ENCODE results near the gene SV2B.

Gene SV2B

GRCh38 chr15:91073077-91073476, 27.0 kb upstream of the SV2B start:
- ChIA-PET POLR2A (interaction anchor here (0.6 kb wide), 1 partner anchor 664 kb away, joined by 3 read pairs; no protein-coding TSS in a partner anchor), CTCF (interaction anchor here (1.0 to 1.8 kb wide), 2 partner anchors 17 to 199 kb away, joined by 3 to 6 read pairs; no protein-coding TSS in a partner anchor)
- TF ChIP-seq PRDM6 (tag by site-specific recombination; IDR thresholded peaks at IDR 0.05), result no peak
- TF ChIP-seq ZNF433 (tag by site-specific recombination; IDR thresholded peaks at IDR 0.05; ENCODE audit: low read depth), result no peak
- no peak for TF ChIP-seq ZEB2 (tag by site-specific recombination; IDR thresholded peaks at IDR 0.05)
- TF ChIP-seq, protein P1, sequence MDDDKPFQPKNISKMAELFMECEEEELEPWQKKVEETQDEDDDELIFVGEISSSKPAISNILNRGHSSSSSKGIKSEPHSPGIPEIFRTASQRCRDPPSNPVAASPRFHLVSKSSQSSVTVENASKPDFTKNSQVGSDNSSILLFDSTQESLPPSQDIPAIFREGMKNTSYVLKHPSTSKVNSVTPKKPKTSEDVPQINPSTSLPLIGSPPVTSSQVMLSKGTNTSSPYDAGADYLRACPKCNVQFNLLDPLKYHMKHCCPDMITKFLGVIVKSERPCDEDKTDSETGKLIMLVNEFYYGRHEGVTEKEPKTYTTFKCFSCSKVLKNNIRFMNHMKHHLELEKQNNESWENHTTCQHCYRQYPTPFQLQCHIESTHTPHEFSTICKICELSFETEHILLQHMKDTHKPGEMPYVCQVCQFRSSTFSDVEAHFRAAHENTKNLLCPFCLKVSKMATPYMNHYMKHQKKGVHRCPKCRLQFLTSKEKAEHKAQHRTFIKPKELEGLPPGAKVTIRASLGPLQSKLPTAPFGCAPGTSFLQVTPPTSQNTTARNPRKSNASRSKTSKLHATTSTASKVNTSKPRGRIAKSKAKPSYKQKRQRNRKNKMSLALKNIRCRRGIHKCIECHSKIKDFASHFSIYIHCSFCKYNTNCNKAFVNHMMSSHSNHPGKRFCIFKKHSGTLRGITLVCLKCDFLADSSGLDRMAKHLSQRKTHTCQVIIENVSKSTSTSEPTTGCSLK (tag by site-specific recombination; IDR thresholded peaks at IDR 0.05), result no peak
- no peak for TF ChIP-seq ZNF610 (tag by site-specific recombination; IDR thresholded peaks at IDR 0.05; ENCODE audit: borderline replicate concordance)
- TF ChIP-seq, protein P2, sequence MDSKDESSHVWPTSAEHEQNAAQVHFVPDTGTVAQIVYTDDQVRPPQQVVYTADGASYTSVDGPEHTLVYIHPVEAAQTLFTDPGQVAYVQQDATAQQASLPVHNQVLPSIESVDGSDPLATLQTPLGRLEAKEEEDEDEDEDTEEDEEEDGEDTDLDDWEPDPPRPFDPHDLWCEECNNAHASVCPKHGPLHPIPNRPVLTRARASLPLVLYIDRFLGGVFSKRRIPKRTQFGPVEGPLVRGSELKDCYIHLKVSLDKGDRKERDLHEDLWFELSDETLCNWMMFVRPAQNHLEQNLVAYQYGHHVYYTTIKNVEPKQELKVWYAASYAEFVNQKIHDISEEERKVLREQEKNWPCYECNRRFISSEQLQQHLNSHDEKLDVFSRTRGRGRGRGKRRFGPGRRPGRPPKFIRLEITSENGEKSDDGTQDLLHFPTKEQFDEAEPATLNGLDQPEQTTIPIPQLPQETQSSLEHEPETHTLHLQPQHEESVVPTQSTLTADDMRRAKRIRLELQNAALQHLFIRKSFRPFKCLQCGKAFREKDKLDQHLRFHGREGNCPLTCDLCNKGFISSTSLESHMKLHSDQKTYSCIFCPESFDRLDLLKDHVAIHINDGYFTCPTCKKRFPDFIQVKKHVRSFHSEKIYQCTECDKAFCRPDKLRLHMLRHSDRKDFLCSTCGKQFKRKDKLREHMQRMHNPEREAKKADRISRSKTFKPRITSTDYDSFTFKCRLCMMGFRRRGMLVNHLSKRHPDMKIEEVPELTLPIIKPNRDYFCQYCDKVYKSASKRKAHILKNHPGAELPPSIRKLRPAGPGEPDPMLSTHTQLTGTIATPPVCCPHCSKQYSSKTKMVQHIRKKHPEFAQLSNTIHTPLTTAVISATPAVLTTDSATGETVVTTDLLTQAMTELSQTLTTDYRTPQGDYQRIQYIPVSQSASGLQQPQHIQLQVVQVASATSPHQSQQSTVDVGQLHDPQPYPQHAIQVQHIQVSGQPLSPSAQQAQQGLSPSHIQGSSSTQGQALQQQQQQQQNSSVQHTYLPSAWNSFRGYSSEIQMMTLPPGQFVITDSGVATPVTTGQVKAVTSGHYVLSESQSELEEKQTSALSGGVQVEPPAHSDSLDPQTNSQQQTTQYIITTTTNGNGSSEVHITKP (tag by site-specific recombination; IDR thresholded peaks at IDR 0.05), result no peak
- no peak for TF ChIP-seq MZF1 (tag by site-specific recombination; IDR thresholded peaks at IDR 0.05; ENCODE audit: borderline replicate concordance)
- TF ChIP-seq ZNF623 (tag by site-specific recombination; IDR thresholded peaks at IDR 0.05), result no peak
- TF ChIP-seq, protein P3, sequence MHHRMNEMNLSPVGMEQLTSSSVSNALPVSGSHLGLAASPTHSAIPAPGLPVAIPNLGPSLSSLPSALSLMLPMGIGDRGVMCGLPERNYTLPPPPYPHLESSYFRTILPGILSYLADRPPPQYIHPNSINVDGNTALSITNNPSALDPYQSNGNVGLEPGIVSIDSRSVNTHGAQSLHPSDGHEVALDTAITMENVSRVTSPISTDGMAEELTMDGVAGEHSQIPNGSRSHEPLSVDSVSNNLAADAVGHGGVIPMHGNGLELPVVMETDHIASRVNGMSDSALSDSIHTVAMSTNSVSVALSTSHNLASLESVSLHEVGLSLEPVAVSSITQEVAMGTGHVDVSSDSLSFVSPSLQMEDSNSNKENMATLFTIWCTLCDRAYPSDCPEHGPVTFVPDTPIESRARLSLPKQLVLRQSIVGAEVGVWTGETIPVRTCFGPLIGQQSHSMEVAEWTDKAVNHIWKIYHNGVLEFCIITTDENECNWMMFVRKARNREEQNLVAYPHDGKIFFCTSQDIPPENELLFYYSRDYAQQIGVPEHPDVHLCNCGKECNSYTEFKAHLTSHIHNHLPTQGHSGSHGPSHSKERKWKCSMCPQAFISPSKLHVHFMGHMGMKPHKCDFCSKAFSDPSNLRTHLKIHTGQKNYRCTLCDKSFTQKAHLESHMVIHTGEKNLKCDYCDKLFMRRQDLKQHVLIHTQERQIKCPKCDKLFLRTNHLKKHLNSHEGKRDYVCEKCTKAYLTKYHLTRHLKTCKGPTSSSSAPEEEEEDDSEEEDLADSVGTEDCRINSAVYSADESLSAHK (tag by site-specific recombination; IDR thresholded peaks at IDR 0.05), result no peak
- no peak for TF ChIP-seq ZNF792 (tag by site-specific recombination; IDR thresholded peaks at IDR 0.05)
- TF ChIP-seq ZSCAN16 (tag by site-specific recombination; IDR thresholded peaks at IDR 0.05), result no peak
- TF ChIP-seq SCRT2 (tag by site-specific recombination; IDR thresholded peaks at IDR 0.05), result no peak
- no peak for TF ChIP-seq TRIM28 (IDR thresholded peaks at IDR 0.05; ENCODE audit: borderline replicate concordance, low read length)
- no peaks in the 10 kb centered on the region for H3K36me3 ChIP-seq (ENCODE audit: control insufficient read depth in 2 of 2, insufficient read depth in 1 of 2, low read length in 2 of 2)
- H3K4me3 ChIP-seq (ENCODE audit: low read depth, low read length), result no peak overlapping the region
- no peak overlapping the region for H3K27ac ChIP-seq (ENCODE audit: extremely low read depth, low read depth, low read length)
- H3K4me1 ChIP-seq (ENCODE audit: control insufficient read depth, insufficient read depth, low read length), result no peaks in the 10 kb centered on the region
- H3K9me3 ChIP-seq (ENCODE audit: control insufficient read depth, insufficient read depth, low read depth, low read length), result no peaks in the 10 kb centered on the region

- ChIA-PET POLR2A (interaction anchor here (0.6 kb wide), 1 partner anchor 663 kb away, joined by 3 read pairs; no protein-coding TSS in a partner anchor), CTCF (interaction anchor here (1.0 to 1.8 kb wide), 2 partner anchors 18 to 198 kb away, joined by 3 to 6 read pairs; no protein-coding TSS in a partner anchor)
- no peak overlapping the region for H3K27ac ChIP-seq (ENCODE audit: extremely low read depth, low read depth, low read length)
- no peaks in the 10 kb centered on the region for H3K36me3 ChIP-seq (ENCODE audit: control insufficient read depth in 2 of 2, insufficient read depth in 1 of 2, low read length in 2 of 2)
- H3K4me1 ChIP-seq (ENCODE audit: control insufficient read depth, insufficient read depth, low read length), result no peaks in the 10 kb centered on the region
- no peak overlapping the region for H3K4me3 ChIP-seq (ENCODE audit: low read depth, low read length)
- H3K9me3 ChIP-seq (ENCODE audit: control insufficient read depth, insufficient read depth, low read depth, low read length), result no peaks in the 10 kb centered on the region
- TF ChIP-seq ZNF48 (tag by site-specific recombination; IDR thresholded peaks at IDR 0.05) (no peak), PATZ1 (tag by site-specific recombination; IDR thresholded peaks at IDR 0.05) (no peak), ZNF302 (tag by site-specific recombination; IDR thresholded peaks at IDR 0.05; ENCODE audit: low read depth) (no peak), ZNF623 (tag by site-specific recombination; IDR thresholded peaks at IDR 0.05) (no peak), ZNF274 (IDR thresholded peaks at IDR 0.05; ENCODE audit: low read length) (no peak), ZNF274 (tag by site-specific recombination; IDR thresholded peaks at IDR 0.05; ENCODE audit: borderline replicate concordance) (no peak), ZNF423 (tag by site-specific recombination; IDR thresholded peaks at IDR 0.05) (no peak), WT1 (tag by site-specific recombination; IDR thresholded peaks at IDR 0.05) (no peak), ZNF473 (tag by site-specific recombination; IDR thresholded peaks at IDR 0.05) (no peak)
- TF ChIP-seq, protein P4, sequence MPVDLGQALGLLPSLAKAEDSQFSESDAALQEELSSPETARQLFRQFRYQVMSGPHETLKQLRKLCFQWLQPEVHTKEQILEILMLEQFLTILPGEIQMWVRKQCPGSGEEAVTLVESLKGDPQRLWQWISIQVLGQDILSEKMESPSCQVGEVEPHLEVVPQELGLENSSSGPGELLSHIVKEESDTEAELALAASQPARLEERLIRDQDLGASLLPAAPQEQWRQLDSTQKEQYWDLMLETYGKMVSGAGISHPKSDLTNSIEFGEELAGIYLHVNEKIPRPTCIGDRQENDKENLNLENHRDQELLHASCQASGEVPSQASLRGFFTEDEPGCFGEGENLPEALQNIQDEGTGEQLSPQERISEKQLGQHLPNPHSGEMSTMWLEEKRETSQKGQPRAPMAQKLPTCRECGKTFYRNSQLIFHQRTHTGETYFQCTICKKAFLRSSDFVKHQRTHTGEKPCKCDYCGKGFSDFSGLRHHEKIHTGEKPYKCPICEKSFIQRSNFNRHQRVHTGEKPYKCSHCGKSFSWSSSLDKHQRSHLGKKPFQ (tag by site-specific recombination; IDR thresholded peaks at IDR 0.05), result no peak
Measured at GRCh38 chr15:91073768-91074167, 26.3 kb upstream of the SV2B start.
